ENCODE data around the gene FIZ1. TPM values are rescaled to one million over a fixed set of nuclear protein-coding genes. Genes with fewer than 3 reads are reported as not detected.

Gene FIZ1
- total RNA-seq, 1 donor: 4.3 TPM

DNA sequence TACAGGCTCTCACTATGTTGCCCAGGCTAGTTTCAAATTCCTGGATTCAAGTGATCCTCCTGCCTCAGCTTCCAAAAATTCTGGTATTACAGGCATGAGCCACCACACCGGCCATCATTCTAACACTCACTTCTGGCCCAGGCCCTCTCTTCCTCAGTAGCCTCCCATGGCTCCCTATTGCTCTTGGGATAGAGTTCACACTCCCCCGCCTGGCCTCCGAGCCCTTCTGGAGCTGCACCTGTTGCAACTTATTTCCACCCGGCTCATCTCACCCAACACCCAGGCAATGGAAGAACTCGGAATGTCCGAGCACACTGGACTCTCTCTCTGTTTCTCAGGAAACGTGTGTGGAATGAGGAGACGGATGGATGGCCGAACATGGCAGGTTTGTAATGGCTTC, 45.0 kb downstream of the FIZ1 start:
- no peak overlapping the region for H3K4me3 ChIP-seq (ENCODE audit: low read depth, low read length)
- TF ChIP-seq, protein P1, sequence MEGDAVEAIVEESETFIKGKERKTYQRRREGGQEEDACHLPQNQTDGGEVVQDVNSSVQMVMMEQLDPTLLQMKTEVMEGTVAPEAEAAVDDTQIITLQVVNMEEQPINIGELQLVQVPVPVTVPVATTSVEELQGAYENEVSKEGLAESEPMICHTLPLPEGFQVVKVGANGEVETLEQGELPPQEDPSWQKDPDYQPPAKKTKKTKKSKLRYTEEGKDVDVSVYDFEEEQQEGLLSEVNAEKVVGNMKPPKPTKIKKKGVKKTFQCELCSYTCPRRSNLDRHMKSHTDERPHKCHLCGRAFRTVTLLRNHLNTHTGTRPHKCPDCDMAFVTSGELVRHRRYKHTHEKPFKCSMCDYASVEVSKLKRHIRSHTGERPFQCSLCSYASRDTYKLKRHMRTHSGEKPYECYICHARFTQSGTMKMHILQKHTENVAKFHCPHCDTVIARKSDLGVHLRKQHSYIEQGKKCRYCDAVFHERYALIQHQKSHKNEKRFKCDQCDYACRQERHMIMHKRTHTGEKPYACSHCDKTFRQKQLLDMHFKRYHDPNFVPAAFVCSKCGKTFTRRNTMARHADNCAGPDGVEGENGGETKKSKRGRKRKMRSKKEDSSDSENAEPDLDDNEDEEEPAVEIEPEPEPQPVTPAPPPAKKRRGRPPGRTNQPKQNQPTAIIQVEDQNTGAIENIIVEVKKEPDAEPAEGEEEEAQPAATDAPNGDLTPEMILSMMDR (IDR thresholded peaks at IDR 0.05; ENCODE audit: insufficient read depth, low read depth, low read length): no peak
- DNase-seq (ENCODE audit: low read depth): no peak

DNA sequence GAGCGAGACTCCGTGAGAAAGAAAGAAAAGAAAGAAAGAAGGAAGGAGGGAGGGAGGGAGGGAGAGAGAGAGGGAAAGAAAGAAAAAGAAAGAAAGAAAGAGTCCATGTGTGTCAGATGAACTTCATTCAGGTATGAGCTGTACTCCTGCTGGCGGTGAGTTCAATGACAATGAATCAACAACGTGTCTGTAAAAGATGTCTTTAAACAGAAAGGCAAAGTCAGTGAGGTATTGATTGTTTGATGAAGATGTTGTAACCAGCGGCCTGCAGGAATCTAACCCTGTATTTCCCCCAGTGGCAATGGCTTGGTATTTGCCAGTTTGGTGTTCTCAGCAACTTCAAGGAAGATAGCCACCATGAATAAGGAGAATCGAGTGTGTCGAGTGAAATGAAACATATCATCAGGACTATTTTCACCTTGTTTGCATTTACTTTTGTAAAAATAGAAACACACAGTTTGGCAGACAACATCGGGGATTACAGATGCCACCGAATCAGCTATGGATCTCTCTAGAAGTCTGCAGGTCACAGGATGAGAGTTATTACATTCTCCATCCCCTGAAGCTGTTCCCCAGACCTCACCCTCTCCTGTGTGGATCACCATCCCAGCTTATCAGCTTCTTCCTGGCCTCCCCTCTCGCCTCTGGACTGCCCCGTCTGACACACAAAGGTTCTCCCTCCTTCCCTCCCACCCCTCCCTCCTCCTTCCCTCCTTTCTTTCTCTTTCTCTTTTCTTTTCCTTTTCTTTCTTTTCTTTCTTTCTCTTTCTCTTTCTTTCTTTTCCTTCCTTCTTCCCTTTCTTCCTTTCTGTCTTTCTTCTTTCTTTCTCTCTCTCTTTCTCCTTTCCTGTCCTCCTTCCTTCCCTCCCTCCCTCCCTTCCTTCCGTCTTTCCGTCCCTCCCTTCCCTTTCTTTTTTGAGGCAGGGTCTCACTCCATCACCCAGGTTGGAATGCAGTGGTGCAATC, 45.8 kb downstream of the FIZ1 start:
- no peak for DNase-seq (ENCODE audit: low read depth)
- TF ChIP-seq, protein P1 (IDR thresholded peaks at IDR 0.05; ENCODE audit: insufficient read depth, low read depth, low read length): no peak

DNA sequence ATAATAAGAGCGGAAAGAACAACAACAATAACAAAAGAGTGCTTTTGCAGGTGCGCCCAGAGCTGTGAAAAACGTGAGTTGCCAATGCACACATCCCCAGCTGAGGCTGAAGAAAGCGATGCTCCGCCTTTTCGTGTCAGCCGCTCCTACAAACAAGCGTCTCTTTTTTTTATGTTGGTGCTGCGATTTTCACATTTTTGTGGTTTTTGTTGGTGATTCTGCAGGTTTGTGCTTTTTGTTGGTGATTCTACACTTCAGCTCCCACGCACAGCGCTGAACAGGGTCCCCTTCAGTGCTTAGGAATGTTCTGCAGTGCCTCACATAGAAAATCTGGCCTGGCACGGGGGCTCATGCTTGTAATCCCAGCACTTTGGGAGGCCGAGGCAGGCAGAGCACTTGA, 46.7 kb downstream of the FIZ1 start:
- DNase-seq (ENCODE audit: low read depth): peak; percentile 83
- TF ChIP-seq, protein P1 (IDR thresholded peaks at IDR 0.05; ENCODE audit: insufficient read depth, low read depth, low read length): no peak
- no peak overlapping the region for H3K4me3 ChIP-seq (ENCODE audit: low read depth, low read length)

More for the DNA sequence above, 45.8 kb downstream of the FIZ1 start:
- H3K4me3 ChIP-seq (ENCODE audit: low read depth, low read length): no peak overlapping the region

DNA sequence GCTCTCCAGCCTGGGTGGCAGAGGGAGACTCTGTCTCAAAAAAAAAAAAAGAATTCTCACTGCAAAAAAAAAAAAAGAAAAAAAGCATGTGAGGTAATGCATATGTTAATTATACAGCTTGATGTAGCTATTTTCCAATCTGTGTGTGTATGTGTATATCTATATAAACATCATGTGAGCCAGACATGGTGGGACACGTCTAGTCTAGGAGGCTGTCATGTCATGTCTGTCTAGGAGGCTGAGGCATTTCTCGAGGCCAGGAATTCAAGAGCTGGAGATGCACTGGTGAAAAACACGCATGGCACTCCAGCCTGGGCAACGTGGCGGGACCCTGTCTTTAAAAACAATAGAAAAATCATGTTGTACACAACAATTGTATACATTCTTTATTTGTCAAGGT, 47.1 kb downstream of the FIZ1 start:
- TF ChIP-seq, protein P1 (IDR thresholded peaks at IDR 0.05; ENCODE audit: insufficient read depth, low read depth, low read length): no peak
- no peak overlapping the region for H3K4me3 ChIP-seq (ENCODE audit: low read depth, low read length)
- DNase-seq (ENCODE audit: low read depth): no peak

DNA sequence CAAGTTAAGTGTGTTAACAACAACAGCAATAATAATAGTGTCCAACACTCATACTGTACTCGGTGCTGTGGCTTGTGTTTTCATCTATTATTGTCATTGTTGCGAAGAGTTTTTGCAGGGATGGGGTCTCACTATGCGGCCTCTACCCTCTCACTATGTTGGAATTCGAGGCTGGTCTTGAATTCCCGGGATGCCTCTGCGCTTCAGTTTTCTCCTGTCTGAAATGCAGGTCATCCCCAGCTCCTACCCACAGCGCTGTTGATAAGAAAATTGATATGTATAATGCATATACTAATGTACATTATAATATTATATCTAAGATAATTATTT, 49.0 kb downstream of the FIZ1 start:
- TF ChIP-seq, protein P1 (IDR thresholded peaks at IDR 0.05; ENCODE audit: insufficient read depth, low read depth, low read length): no peak
- H3K4me3 ChIP-seq (ENCODE audit: low read depth, low read length): no peak overlapping the region
- no peak for DNase-seq (ENCODE audit: low read depth)

DNA sequence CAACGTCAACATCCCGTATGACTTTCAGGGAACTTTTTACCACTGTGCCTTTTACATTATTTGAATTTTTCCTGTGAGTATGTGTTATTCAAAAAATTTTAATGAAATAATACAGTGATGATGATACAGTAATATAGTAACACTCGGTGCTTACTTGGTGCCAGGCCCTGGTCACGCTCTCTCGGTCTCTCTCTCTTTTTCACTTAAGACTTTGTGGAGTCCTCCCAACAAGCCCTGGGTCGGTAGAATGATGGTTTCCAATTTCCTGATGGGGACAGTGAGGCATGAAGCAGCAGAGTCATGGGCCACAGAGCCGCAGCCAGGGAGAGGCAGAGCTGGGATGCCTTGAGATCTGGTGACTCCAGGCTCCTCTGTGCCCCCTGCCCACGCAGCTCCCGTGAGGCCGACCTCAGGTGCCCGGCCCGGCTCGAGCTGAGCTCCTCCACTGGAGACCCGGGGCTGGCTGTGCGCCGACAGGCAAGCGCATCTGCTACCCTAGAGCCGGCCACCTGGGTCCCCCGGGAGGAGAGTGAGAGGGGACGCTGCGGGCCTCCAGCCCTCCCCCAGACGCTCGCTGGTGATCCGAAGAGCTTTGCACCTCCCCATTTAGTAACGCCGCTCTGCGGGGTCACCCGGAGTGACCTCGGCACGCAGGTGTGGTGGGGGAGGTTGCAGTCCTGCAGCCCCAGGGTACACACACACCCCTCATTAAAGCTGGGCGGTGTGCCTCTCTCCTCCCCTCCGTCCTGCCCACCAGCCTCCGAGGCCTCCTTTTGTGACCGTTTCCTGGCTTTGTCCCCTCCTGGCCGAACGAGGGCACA, 49.6 kb downstream of the FIZ1 start:
- TF ChIP-seq, protein P1 (IDR thresholded peaks at IDR 0.05; ENCODE audit: insufficient read depth, low read depth, low read length): no peak
- DNase-seq (ENCODE audit: low read depth): peak; percentile 71
- no peak overlapping the region for H3K4me3 ChIP-seq (ENCODE audit: low read depth, low read length)

Measured in fibroblast of villous mesenchyme (primary cell).